CD14-positive monocyte (primary cell): ENCODE measurements around the gene WWC2. TPM values are rescaled to one million over a fixed set of nuclear protein-coding genes. Genes with fewer than 3 reads are reported as not detected.

Experiments
- DNase-seq, 3 donors: peaks; one replicate each; pipeline ENCODE4 v3.0.0-alpha.2; 2011 to 2022
- H2AFZ ChIP-seq: 2 replicates; pipeline ENCODE4 v1.6.0; 2012; ENCODE audit warnings: mild to moderate bottlenecking, low read depth, low read length, inconsistent platforms; ENCODE audit not compliant: insufficient read depth, poor library complexity, severe bottlenecking
- H3K27ac ChIP-seq, 2 donors: 1 replicate in 1 of 2; 2 replicates in 1 of 2; pipeline ENCODE4 v1.5.1; 2012 to 2013; ENCODE audit warnings: low read length in 2 of 2, control low read depth in 1 of 2, inconsistent platforms in 1 of 2, low read depth in 1 of 2, mild to moderate bottlenecking in 1 of 2
- H3K27me3 ChIP-seq, 2 donors: one replicate each; pipeline versions ENCODE4 v1.6.0 to v1.6.1; 2011 to 2013; ENCODE audit warnings: low read length in 2 of 2; ENCODE audit not compliant: control insufficient read depth in 2 of 2, insufficient read depth in 2 of 2
- H3K36me3 ChIP-seq, 2 donors: replicated peaks in 1 of 2; 1 replicate in 1 of 2; 2 replicates in 1 of 2; pipeline versions ENCODE4 v1.5.1 to v1.6.1; 2012 to 2013; ENCODE audit warnings: low read length in 2 of 2, control low read depth in 1 of 2, inconsistent platforms in 1 of 2, mild to moderate bottlenecking in 1 of 2; ENCODE audit not compliant: insufficient read depth in 2 of 2, control insufficient read depth in 1 of 2
- H3K4me1 ChIP-seq, 2 donors: 1 replicate in 1 of 2; 2 replicates in 1 of 2; pipeline versions ENCODE4 v1.5.1 to v1.6.1; 2012 to 2013; ENCODE audit warnings: low read length in 2 of 2, control low read depth in 1 of 2, inconsistent platforms in 1 of 2, mild to moderate bottlenecking in 1 of 2, moderate library complexity in 1 of 2; ENCODE audit not compliant: insufficient read depth in 2 of 2, control insufficient read depth in 1 of 2
- H3K4me2 ChIP-seq: replicated peaks from 2 replicates; pipeline ENCODE3; 2012; ENCODE audit warnings: low read length, moderate library complexity, mild to moderate bottlenecking; ENCODE audit not compliant: poor library complexity, severe bottlenecking; ENCODE audit errors: extremely low read depth
- H3K4me3 ChIP-seq, 3 experiments: fragments of 200-600 bp in 1 of 3; sonication (generic) in 1 of 3; replicated peaks in 1 of 3; 1 replicate in 2 of 3; 2 replicates in 1 of 3; pipeline ENCODE4 v1.5.1; 2011 to 2013; ENCODE audit warnings: low read length in 3 of 3, mild to moderate bottlenecking in 3 of 3, control low read depth in 2 of 3, low read depth in 2 of 3, inconsistent platforms in 1 of 3, moderate library complexity in 1 of 3
- H3K79me2 ChIP-seq: 2 replicates; pipeline ENCODE4 v1.6.0; 2012; ENCODE audit warnings: mild to moderate bottlenecking, control low read depth, inconsistent platforms, low read length, moderate library complexity; ENCODE audit not compliant: insufficient read depth
- H3K9ac ChIP-seq: 2 replicates; pipeline ENCODE4 v1.6.0; 2017; ENCODE audit warnings: low read length, mild to moderate bottlenecking; ENCODE audit not compliant: insufficient read depth, poor library complexity, severe bottlenecking
- H3K9me3 ChIP-seq, 2 donors: replicated peaks in 1 of 2; 1 replicate in 1 of 2; 2 replicates in 1 of 2; pipeline versions ENCODE4 v1.5.1 to v1.6.1; 2012 to 2013; ENCODE audit warnings: low read length in 2 of 2, control low read depth in 1 of 2; ENCODE audit not compliant: control insufficient read depth in 1 of 2, insufficient read depth in 1 of 2
- H4K20me1 ChIP-seq: 2 replicates; pipeline ENCODE4 v1.6.0; 2012; ENCODE audit warnings: mild to moderate bottlenecking, low read length, control low read depth, moderate library complexity; ENCODE audit not compliant: insufficient read depth
- H3K27ac Mint-ChIP-seq, 7 donors: one replicate each; pipeline ENCODE4 v1.8.0; 2020; ENCODE audit warnings: mild to moderate bottlenecking in 7 of 7, mixed read lengths in 7 of 7, moderate library complexity in 6 of 7, inconsistent platforms in 2 of 7
- H3K27me3 Mint-ChIP-seq, 3 donors: one replicate each; pipeline ENCODE4 v1.8.0; 2021 to 2022; ENCODE audit warnings: low read depth in 3 of 3, mild to moderate bottlenecking in 3 of 3, mixed read lengths in 3 of 3, moderate library complexity in 3 of 3, inconsistent platforms in 1 of 3
- H3K36me3 Mint-ChIP-seq, 2 donors: one replicate each; pipeline ENCODE4 v1.8.0; 2020; ENCODE audit warnings: mixed read lengths in 2 of 2, inconsistent platforms in 1 of 2, mild to moderate bottlenecking in 1 of 2
- H3K4me1 Mint-ChIP-seq: one replicate; pipeline ENCODE4 v1.8.0; 2020; ENCODE audit warnings: mild to moderate bottlenecking, mixed read lengths
- H3K4me3 Mint-ChIP-seq, 2 donors: one replicate each; pipeline ENCODE4 v1.8.0; 2020; ENCODE audit warnings: mild to moderate bottlenecking in 2 of 2, mixed read lengths in 2 of 2, moderate library complexity in 1 of 2
- H3K9me3 Mint-ChIP-seq, 7 donors: one replicate each; pipeline ENCODE4 v1.8.0; 2020 to 2022; ENCODE audit warnings: mixed read lengths in 7 of 7, mild to moderate bottlenecking in 6 of 7, moderate library complexity in 6 of 7, inconsistent platforms in 2 of 7
- WGBS: methylation state at CpG from one replicate; pipeline ENCODE4 v1.1.5; 2013; ENCODE audit warnings: missing lambda C conversion rate; ENCODE audit not compliant: insufficient coverage; 5-methylcytosine and 5-hydroxymethylcytosine counted together
- intact Hi-C, 2 donors: fragments of 100-400 bp; cut with micrococcal nuclease; formaldehyde crosslinking; loops; one replicate each; pipeline versions ENCODE4 v1.15.0 to v1.15.1; 2023
- polyA plus RNA-seq, 3 donors: library from polyadenylated mRNA; depleted of rRNA in 1 of 3; unstranded in 2 of 3; stranded (reverse) in 1 of 3; fragments of 300-500 nt in 2 of 3; fragments of >200 nt in 1 of 3; fragmentation: Illumina TruSeq in 2 of 3; gene quantifications; 1 replicate in 2 of 3; 2 replicates in 1 of 3; pipeline ENCODE4 v1.2.3, GENCODE V29; 2012 to 2021
- TF ChIP-seq, protein P1 (sequence below): fragments of 200-600 bp; IDR thresholded peaks from one replicate; pipeline ENCODE4 v1.8.0; 2022; ENCODE audit warnings: antibody characterized with exemption, mild to moderate bottlenecking

Gene WWC2
- polyA plus RNA-seq, 3 donors = 1.9 to 3.8 (median 2.9) TPM

DNA sequence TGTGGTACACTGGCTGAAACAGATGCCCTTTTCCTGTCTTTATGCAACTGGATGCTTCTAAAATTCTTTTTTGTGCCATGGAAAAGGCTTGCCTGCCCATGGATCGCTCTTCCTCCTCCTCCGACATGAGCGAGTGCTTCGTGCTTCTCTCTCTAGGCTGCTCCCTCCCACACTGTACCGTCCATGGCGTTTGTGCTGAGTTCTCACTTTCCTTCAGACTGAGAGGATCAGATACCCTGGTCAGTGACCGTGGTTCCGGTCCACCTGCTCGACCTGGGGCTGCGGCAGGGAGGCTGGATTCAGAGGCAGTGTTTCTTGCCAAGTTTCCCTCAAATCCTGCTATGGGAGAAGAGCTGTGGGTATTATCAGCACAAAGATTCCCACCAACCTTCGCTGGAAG lies 233.4 kb downstream of the WWC2 start:
- 88% methylated on average over 6 of the region's 11 CpGs for WGBS
- no peaks in the 10 kb centered on the region for H3K36me3 ChIP-seq
- intact Hi-C loops = no loop called here

DNA sequence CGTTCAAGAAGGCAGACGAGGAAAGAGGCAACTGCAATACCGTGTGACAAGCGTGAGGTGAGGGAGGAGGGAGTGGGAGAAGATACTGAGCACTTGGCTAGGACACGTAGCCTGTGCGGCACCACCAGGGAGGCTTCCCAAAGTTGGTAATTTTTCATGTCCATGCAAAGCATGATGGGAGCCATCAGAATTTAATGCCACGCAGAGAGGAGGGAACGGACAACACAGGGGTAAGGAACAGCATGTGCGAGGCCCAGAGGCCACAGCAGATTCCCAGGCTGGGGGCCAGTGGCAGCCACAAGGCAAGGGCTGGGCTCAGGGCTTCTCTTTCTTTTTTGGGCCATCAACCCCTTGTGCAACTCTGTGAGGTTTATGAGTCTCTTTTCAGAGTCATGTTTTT lies 234.1 kb downstream of the WWC2 start:
- WGBS = 97% methylated on average over 8 of the region's 9 CpGs
- Histone ChIP-seq H2AFZ (no peak overlapping the region), H3K36me3 (no peaks in the 10 kb centered on the region), H3K79me2 (no peaks in the 10 kb centered on the region), H3K9me3 (no peaks in the 10 kb centered on the region), H4K20me1 (no peaks in the 10 kb centered on the region), H3K4me3 (no peak overlapping the region), H3K4me1 (no peaks in the 10 kb centered on the region), H3K4me2 (no peak overlapping the region), H3K27me3 (no peaks in the 10 kb centered on the region), H3K9ac (no peak overlapping the region), H3K27ac (no peak overlapping the region)
- peaks cover 0 to 3% (median 0%) of the 10 kb centered on the region in 7 donors for H3K9me3 Mint-ChIP-seq
- H3K4me1 Mint-ChIP-seq = peaks cover 2% of the 10 kb centered on the region
- intact Hi-C loops = no loop called here
- H3K36me3 Mint-ChIP-seq = no peaks in the 10 kb centered on the region
- H3K27ac Mint-ChIP-seq = no peak overlapping the region
- no peak for DNase-seq
- H3K4me3 Mint-ChIP-seq = no peak overlapping the region
- H3K27me3 Mint-ChIP-seq = peaks cover 2 to 7% (median 6%) of the 10 kb centered on the region in 3 donors
- TF ChIP-seq, protein P1, sequence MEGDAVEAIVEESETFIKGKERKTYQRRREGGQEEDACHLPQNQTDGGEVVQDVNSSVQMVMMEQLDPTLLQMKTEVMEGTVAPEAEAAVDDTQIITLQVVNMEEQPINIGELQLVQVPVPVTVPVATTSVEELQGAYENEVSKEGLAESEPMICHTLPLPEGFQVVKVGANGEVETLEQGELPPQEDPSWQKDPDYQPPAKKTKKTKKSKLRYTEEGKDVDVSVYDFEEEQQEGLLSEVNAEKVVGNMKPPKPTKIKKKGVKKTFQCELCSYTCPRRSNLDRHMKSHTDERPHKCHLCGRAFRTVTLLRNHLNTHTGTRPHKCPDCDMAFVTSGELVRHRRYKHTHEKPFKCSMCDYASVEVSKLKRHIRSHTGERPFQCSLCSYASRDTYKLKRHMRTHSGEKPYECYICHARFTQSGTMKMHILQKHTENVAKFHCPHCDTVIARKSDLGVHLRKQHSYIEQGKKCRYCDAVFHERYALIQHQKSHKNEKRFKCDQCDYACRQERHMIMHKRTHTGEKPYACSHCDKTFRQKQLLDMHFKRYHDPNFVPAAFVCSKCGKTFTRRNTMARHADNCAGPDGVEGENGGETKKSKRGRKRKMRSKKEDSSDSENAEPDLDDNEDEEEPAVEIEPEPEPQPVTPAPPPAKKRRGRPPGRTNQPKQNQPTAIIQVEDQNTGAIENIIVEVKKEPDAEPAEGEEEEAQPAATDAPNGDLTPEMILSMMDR = no peak

More for the DNA sequence above, 233.4 kb downstream of the WWC2 start:
- Histone ChIP-seq H3K9me3 (no peaks in the 10 kb centered on the region), H3K4me1 (no peaks in the 10 kb centered on the region), H3K27me3 (no peaks in the 10 kb centered on the region), H3K4me3 (no peak overlapping the region), H3K4me2 (no peak overlapping the region), H3K27ac (no peak overlapping the region), H2AFZ (no peak overlapping the region), H3K79me2 (no peaks in the 10 kb centered on the region), H3K9ac (no peak overlapping the region), H4K20me1 (no peaks in the 10 kb centered on the region)
- no peaks in the 10 kb centered on the region for H3K36me3 Mint-ChIP-seq
- peak overlapping the region in 1 of 7 donors; percentile 1 for H3K27ac Mint-ChIP-seq
- TF ChIP-seq, protein P1 = no peak
- H3K4me1 Mint-ChIP-seq = peaks cover 2% of the 10 kb centered on the region
- H3K27me3 Mint-ChIP-seq = peaks cover 2 to 7% (median 6%) of the 10 kb centered on the region in 3 donors
- no peak overlapping the region for H3K4me3 Mint-ChIP-seq
- H3K9me3 Mint-ChIP-seq = peaks cover 0 to 2% (median 0%) of the 10 kb centered on the region in 7 donors
- no peak for DNase-seq
